Fibroblast of lung (primary cell): ENCODE results near the gene FSTL5.

Experiments used
- EZH2 ChIP-seq: IDR thresholded peaks from 2 replicates; pipeline ENCODE4 v1.5.1; 2012; ENCODE audit warnings: low read length, control low read depth, mild to moderate bottlenecking; ENCODE audit errors: missing control alignments
- TF ChIP-seq, protein P1 (sequence below), 2 donors: IDR thresholded peaks in 1 of 2; conservative IDR thresholded peaks in 1 of 2; 1 replicate in 1 of 2; 2 replicates in 1 of 2; pipeline ENCODE4 v1.5.1; 2011 to 2012; ENCODE audit warnings: low read length in 2 of 2, control low read depth in 1 of 2, inconsistent platforms in 1 of 2, low read depth in 1 of 2, mild to moderate bottlenecking in 1 of 2

DNA sequence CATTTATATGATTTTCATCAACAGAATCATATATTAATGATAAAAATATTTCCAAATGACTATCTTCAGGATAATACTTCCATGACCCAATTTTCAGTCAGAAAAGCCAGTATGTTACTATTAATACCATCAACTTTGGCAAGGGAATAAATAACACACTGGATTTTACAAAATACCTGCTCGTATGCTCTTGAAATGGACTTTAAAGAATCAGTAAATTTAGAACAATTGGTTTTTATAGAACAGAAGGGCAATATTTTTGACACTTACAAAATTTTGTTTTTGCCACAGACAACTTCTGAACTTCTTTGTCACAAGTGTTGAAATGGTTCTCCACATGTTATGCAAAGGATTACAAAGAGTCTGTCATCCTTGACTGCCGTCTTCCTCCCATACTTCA is 700.4 kb downstream of the FSTL5 start:
- TF ChIP-seq, protein P1, sequence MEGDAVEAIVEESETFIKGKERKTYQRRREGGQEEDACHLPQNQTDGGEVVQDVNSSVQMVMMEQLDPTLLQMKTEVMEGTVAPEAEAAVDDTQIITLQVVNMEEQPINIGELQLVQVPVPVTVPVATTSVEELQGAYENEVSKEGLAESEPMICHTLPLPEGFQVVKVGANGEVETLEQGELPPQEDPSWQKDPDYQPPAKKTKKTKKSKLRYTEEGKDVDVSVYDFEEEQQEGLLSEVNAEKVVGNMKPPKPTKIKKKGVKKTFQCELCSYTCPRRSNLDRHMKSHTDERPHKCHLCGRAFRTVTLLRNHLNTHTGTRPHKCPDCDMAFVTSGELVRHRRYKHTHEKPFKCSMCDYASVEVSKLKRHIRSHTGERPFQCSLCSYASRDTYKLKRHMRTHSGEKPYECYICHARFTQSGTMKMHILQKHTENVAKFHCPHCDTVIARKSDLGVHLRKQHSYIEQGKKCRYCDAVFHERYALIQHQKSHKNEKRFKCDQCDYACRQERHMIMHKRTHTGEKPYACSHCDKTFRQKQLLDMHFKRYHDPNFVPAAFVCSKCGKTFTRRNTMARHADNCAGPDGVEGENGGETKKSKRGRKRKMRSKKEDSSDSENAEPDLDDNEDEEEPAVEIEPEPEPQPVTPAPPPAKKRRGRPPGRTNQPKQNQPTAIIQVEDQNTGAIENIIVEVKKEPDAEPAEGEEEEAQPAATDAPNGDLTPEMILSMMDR (conservative IDR thresholded peaks at IDR 0.05 in 1 of 2, IDR thresholded peaks at IDR 0.05 in 1 of 2; ENCODE audit: low read depth in 1 of 2, low read length in 2 of 2) = no peak
- no peak for TF ChIP-seq EZH2
